ENCODE results near the gene MEF2D. TPM values are rescaled to one million over a fixed set of nuclear protein-coding genes. Genes with fewer than 3 reads are reported as not detected.
A peak's percentile ranks its signal among the peaks of the same experiment; 100 is the strongest.

Gene MEF2D
- total RNA-seq, 1 experiment from 2014 or later: 17.3 TPM

- H3K36me3 ChIP-seq (ENCODE audit: low read depth, low read length): no peaks in the 10 kb centered on the region
- peaks cover 49% of the 10 kb centered on the region for H3K4me1 ChIP-seq (ENCODE audit: insufficient read depth, low read length)
- H3K27me3 ChIP-seq (ENCODE audit: low read length): no peaks in the 10 kb centered on the region
- H3K79me2 ChIP-seq (ENCODE audit: low read length): peaks cover 5% of the 10 kb centered on the region
- H3K9ac ChIP-seq (ENCODE audit: low read length): peak overlapping the region; percentile 98
- ChIA-PET CTCF (interaction anchor here (0.6 to 1.1 kb wide), 2 partner anchors 10 to 119 kb away, joined by 3 to 4 read pairs; no protein-coding TSS in a partner anchor), POLR2A (ENCODE audit: unreplicated experiment) (interaction anchor here (0.6 to 1.2 kb wide), 4 partner anchors 48 to 223 kb away, joined by 3 to 7 read pairs (median 3); partner anchors contain the start of gene SMG5)
- peak overlapping the region; percentile 76 for H2AFZ ChIP-seq (ENCODE audit: low read length)
- no TSS peak for BruUV-seq (replicated peaks)
- no peaks in the 10 kb centered on the region for H3K9me3 ChIP-seq (ENCODE audit: low read length)
- H3K9me2 ChIP-seq (replicated peaks; ENCODE audit: low read length): no peaks in the 10 kb centered on the region
- H3K27ac ChIP-seq (ENCODE audit: low read length): peak overlapping the region; percentile 96
- H3K4me2 ChIP-seq (ENCODE audit: low read length): peak overlapping the region; percentile 68
- TF ChIP-seq CTCF (conservative IDR thresholded peaks at IDR 0.05; ENCODE audit: low read depth, low read length) (no peak), EZH2phosphoT487 (IDR thresholded peaks at IDR 0.05; ENCODE audit: borderline replicate concordance, low read length) (no peak), EZH2 (IDR thresholded peaks at IDR 0.05; ENCODE audit: low read length, unreplicated experiment) (no peak)
- intact Hi-C loops (cut with micrococcal nuclease): loop anchor here (1.0 kb wide), 2 partner anchors 48 to 66 kb away; no protein-coding TSS in a partner anchor
- ATAC-seq (peak; percentile 14), DNase-seq (peak; percentile 99)
- H4K20me1 ChIP-seq (ENCODE audit: low read length): no peaks in the 10 kb centered on the region
- peak overlapping the region; percentile 38; the same call in 1 of the 2 replicates for H3K4me3 ChIP-seq (ENCODE audit: low read length)
- no peaks in the 10 kb centered on the region for H3F3A ChIP-seq (ENCODE audit: low read length, unreplicated experiment)
Measured at GRCh38 chr1:156504821-156505678, 4.5 kb upstream of the MEF2D start.

- peak overlapping the region; percentile 98 for H3K9ac ChIP-seq (ENCODE audit: low read length)
- no peaks in the 10 kb centered on the region for H3K9me3 ChIP-seq (ENCODE audit: low read length)
- H3K36me3 ChIP-seq (ENCODE audit: low read depth, low read length): no peaks in the 10 kb centered on the region
- ChIA-PET POLR2A (ENCODE audit: unreplicated experiment) (interaction anchor here (0.6 to 1.2 kb wide), 3 partner anchors 47 to 222 kb away, joined by 3 to 7 read pairs (median 3); partner anchors contain the start of gene SMG5), CTCF (interaction anchor here (1.1 kb wide), 1 partner anchor 119 kb away, joined by 3 read pairs; no protein-coding TSS in a partner anchor)
- peaks cover 49% of the 10 kb centered on the region for H3K4me1 ChIP-seq (ENCODE audit: insufficient read depth, low read length)
- DNase-seq (peak; percentile 20), ATAC-seq (no peak)
- peak overlapping the region; percentile 96 for H3K27ac ChIP-seq (ENCODE audit: low read length)
- BruUV-seq (replicated peaks): no TSS peak
- peaks cover 10% of the 10 kb centered on the region for H3K79me2 ChIP-seq (ENCODE audit: low read length)
- TF ChIP-seq CTCF (conservative IDR thresholded peaks at IDR 0.05; ENCODE audit: low read depth, low read length) (no peak), EZH2 (IDR thresholded peaks at IDR 0.05; ENCODE audit: low read length, unreplicated experiment) (no peak), EZH2phosphoT487 (IDR thresholded peaks at IDR 0.05; ENCODE audit: borderline replicate concordance, low read length) (no peak)
- peak overlapping the region; percentile 38; the same call in 1 of the 2 replicates for H3K4me3 ChIP-seq (ENCODE audit: low read length)
- no peaks in the 10 kb centered on the region for H3F3A ChIP-seq (ENCODE audit: low read length, unreplicated experiment)
- no peaks in the 10 kb centered on the region for H3K9me2 ChIP-seq (replicated peaks; ENCODE audit: low read length)
- intact Hi-C loops (cut with micrococcal nuclease): no loop called here
- peak overlapping the region; percentile 68 for H3K4me2 ChIP-seq (ENCODE audit: low read length)
- H2AFZ ChIP-seq (ENCODE audit: low read length): peak overlapping the region; percentile 76
- H3K27me3 ChIP-seq (ENCODE audit: low read length): no peaks in the 10 kb centered on the region
- H4K20me1 ChIP-seq (ENCODE audit: low read length): no peaks in the 10 kb centered on the region
Measured at GRCh38 chr1:156504438-156504813, 3.9 kb upstream of the MEF2D start.
